GM12801 (cell line): ENCODE data around the gene ORM1.

Experiments
- TF ChIP-seq, protein P1 (sequence below): IDR thresholded peaks from one replicate; pipeline ENCODE4 v1.5.1; 2011; ENCODE audit warnings: control low read depth; ENCODE audit not compliant: insufficient read length; ENCODE audit errors: extremely low read depth

ORM1 gene

DNA sequence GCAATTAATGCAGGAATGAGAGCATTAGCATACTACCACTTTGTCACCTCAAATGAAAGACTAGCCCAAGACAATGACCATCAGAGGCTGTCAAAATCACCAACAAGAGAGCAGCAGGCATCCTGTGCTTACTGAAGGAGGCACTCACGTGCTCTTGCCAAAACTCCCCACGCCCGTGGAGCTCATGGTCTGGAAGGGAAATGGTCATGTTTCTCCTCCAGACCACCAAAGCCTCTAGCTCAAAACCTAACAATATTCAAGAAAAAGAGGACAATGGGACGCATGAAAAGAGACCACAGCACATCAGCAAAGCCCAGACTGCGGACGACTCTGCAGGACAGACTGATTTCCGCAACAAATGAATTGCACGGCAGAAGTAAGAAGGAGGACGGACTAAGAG, 52.0 kb downstream of the ORM1 start:
- TF ChIP-seq, protein P1, sequence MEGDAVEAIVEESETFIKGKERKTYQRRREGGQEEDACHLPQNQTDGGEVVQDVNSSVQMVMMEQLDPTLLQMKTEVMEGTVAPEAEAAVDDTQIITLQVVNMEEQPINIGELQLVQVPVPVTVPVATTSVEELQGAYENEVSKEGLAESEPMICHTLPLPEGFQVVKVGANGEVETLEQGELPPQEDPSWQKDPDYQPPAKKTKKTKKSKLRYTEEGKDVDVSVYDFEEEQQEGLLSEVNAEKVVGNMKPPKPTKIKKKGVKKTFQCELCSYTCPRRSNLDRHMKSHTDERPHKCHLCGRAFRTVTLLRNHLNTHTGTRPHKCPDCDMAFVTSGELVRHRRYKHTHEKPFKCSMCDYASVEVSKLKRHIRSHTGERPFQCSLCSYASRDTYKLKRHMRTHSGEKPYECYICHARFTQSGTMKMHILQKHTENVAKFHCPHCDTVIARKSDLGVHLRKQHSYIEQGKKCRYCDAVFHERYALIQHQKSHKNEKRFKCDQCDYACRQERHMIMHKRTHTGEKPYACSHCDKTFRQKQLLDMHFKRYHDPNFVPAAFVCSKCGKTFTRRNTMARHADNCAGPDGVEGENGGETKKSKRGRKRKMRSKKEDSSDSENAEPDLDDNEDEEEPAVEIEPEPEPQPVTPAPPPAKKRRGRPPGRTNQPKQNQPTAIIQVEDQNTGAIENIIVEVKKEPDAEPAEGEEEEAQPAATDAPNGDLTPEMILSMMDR, result no peak

DNA sequence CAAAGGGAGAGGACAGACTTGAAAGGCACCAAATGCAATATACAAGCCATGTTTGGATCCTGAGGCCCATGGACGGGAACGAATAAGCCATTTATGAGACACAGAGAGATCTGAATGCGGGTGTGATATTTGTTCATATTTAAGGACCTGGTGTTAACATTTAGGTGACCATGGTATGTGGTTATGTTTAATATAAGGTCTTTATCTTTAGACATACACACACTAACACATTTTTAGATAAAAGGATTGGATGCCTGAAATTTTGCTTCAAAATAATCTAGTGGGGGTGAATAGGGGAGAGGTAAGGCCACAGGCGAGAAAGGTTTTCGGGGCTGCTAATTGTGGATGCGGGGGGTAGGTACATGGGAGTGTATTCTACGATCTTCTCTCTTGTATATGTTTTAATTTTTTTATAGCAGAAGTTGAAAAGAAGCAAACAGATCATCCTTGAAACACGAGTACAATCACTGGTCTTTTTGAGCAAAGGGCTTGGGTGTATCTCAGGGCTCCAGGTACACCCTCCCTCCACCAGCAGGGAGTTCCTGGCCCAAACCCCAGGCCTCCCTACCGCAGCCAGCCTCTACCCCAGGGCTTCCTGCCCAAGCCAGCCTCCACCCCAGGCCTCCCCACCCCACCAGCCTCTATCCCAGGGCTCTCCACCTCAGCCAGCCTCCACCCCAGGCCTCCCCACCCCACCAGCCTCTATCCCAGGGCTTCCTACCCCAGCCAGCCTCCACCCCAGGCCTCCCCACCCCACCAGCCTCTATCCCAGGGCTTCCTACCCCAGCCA, 52.7 kb downstream of the ORM1 start:
- TF ChIP-seq, protein P1, result no peak
